GM20000 (cell line): ENCODE data around the gene MRPS22.
A peak's percentile ranks its signal among the peaks of the same experiment; 100 is the strongest.
"Not testable (repeated sequence)": the region's sequence is repeated elsewhere in the genome, so short reads cannot be mapped to it uniquely, and the experiment has no call there.

ENCODE experiments used
- DNase-seq: peaks from one replicate; pipeline ENCODE4 v3.0.0; 2012; ENCODE audit warnings: low spot score
- TF ChIP-seq, protein P1 (sequence below): IDR thresholded peaks from 2 replicates; pipeline ENCODE4 v1.5.1; 2012; ENCODE audit warnings: mild to moderate bottlenecking, control low read depth; ENCODE audit errors: extremely low read depth, missing control alignments

Gene MRPS22

DNA sequence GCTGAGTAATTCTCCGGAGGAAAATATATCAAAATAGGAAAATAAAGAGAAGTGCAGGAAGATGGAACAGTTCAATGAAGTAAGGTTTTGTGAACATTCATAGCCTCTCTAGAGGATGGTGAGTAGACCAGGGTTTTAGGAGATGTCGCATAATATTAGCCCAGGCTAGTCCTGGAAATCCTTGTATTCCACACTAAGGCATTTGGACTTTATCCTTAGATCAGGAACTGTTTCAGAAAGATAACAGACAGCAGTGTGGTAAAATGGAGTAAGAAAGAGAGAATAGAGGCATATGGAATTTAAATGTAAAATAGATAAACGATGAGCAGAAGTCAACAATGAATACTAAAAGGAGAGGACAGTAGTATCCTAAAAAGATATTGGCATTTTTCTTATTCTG is 33.6 kb downstream of the MRPS22 start:
- DNase-seq = no peak
- TF ChIP-seq, protein P1, sequence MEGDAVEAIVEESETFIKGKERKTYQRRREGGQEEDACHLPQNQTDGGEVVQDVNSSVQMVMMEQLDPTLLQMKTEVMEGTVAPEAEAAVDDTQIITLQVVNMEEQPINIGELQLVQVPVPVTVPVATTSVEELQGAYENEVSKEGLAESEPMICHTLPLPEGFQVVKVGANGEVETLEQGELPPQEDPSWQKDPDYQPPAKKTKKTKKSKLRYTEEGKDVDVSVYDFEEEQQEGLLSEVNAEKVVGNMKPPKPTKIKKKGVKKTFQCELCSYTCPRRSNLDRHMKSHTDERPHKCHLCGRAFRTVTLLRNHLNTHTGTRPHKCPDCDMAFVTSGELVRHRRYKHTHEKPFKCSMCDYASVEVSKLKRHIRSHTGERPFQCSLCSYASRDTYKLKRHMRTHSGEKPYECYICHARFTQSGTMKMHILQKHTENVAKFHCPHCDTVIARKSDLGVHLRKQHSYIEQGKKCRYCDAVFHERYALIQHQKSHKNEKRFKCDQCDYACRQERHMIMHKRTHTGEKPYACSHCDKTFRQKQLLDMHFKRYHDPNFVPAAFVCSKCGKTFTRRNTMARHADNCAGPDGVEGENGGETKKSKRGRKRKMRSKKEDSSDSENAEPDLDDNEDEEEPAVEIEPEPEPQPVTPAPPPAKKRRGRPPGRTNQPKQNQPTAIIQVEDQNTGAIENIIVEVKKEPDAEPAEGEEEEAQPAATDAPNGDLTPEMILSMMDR = no peak

GRCh38 chr3:139378587-139379241 is 34.9 kb downstream of the MRPS22 start:
- DNase-seq = no peak
- TF ChIP-seq, protein P1 = no peak

DNA sequence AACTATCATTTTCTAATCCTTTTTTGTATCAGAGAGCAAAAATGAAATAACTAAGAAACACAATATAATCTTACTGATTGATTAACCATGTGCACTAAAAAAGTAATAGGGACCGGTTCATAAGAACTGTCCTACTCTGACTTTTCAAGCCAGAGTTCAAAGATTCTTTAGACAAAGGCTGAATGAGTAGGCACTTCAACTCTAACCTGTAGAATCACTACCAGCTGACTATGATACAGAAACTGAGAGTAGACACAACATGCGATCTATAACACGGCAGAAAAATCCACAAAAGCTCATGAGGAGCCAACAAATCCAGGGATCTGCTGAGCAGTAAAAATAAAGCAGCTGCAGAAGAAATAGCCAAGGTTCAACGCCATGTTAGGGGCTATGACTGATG is 36.8 kb downstream of the MRPS22 start:
- no peak for DNase-seq
- TF ChIP-seq, protein P1 = no peak

DNA sequence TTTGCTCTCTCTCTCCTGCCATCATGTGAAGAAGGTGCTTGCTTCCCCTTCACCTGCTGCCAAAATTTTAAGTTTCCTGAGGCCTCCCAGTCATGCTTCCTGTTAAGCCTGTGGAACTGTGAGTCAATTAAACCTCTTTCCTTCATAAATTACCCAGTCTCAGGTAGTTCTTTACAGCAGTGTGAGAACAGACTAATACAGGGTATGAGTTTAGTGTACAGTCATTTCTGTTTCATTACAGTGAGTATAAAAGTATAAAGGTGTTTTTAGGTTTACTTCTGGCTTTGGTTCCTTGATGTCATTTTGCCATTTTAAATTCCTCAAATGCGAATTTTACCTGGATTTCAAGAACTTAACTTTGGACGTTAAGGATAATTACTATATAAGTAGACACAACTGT is 38.5 kb downstream of the MRPS22 start:
- not testable (repeated sequence) for DNase-seq

GRCh38 chr3:139388077-139388476 is 44.3 kb downstream of the MRPS22 start:
- no peak for DNase-seq

GRCh38 chr3:139388821-139389551 is 45.2 kb downstream of the MRPS22 start:
- peak; percentile 7 for DNase-seq
- TF ChIP-seq, protein P1 = no peak

More at GRCh38 chr3:139388077-139388476, 44.3 kb downstream of the MRPS22 start:
- TF ChIP-seq, protein P1 = no peak

DNA sequence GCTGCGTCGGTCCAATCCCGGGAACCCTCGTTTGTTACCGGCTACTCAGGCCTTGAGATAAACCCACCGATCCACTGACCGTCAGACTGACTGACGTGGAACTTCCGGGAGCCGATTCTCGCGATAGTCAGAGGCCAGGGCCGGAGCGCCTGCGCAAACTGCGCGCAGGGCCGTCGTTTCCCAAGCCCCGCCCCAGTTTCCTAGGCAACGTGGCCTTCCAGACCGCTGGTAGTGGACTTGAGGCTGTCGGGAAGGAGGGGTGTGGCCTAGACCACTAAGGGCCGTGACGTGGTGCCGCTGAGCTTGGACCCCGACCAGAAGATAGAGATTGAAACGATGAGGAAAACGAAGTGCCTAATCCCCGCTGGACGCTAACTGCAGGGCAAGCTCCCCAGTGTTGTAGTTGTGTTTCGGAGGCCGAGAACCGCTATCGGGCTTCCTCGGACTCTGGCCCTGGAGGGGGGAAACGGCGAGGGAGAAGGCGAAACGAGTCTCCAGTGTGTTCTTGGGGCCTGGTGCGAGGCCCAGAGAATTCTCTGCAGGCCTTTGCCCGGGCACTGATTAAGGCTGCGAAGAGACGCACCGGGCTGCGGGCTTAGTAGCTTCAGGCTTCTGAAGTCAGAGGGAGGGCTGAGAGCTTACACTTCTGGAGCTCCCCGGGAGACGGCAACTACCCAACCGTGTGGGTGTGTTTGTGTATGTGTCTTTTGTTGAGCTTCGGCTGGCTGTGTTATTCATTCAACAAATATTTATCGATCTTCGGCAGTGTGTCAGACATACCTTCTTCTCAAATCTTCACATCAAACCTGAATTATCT is 45.9 kb downstream of the MRPS22 start, which contains the start of gene COPB2:
TSS of gene COPB2 (minus strand) at position 96 of the 817 bp plus-strand sequence. CDS start 97 bp downstream, outside the sequence.
- TF ChIP-seq, protein P1 = no peak

More for the DNA sequence above, 45.9 kb downstream of the MRPS22 start, which contains the start of gene COPB2:
- peak; percentile 91 for DNase-seq
